ENCODE measurements around the gene CATSPERD.

The CATSPERD gene

DNA sequence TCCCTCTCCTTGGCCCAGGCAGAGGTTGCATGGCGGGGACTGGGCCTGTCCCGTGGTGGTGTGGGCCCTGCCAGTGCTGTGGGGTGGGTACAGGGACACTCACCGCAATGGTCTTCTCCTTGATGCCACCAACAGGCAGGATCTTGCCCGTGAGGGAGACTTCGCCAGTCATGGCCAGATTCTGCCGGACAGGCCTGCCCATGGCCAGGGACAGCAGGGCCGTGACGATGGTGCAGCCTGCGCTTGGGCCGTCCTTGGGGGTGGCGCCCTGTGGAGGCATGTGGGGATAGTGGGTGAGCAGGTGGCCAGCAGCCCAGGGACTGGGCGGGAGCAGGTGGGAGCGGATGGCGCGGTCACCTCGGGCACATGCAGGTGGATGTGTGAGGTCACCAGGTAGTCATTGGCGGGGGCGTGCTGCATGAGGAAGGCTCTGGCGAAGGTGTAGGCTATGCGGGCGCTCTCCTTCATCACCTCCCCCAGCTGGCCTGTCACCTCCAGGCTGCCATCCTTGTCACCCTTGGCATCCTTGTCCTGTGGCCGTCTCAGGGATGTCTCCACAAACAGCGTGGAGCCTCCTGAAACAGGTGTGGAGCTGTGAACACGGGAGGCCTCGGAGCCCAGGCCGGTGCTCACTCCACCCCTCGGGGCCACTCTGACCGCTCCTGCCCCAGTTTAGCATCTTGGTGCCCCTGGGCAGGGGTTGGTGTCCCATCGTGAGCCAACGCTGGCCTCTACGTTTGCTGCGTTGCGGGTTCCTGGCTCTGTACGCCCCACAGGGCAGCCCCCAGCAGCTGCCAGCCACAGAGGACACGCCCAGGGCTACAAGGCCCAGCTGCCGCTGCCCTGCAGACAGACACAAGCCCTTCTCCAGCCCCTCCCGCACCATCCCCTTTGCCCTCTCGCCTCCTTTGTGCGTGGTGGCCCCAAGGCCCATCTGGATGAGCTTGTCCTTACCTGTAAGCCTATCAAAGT lies 27.0 kb upstream of the CATSPERD start:
- TF ChIP-seq, protein P1, sequence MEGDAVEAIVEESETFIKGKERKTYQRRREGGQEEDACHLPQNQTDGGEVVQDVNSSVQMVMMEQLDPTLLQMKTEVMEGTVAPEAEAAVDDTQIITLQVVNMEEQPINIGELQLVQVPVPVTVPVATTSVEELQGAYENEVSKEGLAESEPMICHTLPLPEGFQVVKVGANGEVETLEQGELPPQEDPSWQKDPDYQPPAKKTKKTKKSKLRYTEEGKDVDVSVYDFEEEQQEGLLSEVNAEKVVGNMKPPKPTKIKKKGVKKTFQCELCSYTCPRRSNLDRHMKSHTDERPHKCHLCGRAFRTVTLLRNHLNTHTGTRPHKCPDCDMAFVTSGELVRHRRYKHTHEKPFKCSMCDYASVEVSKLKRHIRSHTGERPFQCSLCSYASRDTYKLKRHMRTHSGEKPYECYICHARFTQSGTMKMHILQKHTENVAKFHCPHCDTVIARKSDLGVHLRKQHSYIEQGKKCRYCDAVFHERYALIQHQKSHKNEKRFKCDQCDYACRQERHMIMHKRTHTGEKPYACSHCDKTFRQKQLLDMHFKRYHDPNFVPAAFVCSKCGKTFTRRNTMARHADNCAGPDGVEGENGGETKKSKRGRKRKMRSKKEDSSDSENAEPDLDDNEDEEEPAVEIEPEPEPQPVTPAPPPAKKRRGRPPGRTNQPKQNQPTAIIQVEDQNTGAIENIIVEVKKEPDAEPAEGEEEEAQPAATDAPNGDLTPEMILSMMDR (IDR thresholded peaks at IDR 0.05; ENCODE audit: extremely low read depth, missing control alignments): no peak
- no peak for DNase-seq (ENCODE audit: low spot score)

DNA sequence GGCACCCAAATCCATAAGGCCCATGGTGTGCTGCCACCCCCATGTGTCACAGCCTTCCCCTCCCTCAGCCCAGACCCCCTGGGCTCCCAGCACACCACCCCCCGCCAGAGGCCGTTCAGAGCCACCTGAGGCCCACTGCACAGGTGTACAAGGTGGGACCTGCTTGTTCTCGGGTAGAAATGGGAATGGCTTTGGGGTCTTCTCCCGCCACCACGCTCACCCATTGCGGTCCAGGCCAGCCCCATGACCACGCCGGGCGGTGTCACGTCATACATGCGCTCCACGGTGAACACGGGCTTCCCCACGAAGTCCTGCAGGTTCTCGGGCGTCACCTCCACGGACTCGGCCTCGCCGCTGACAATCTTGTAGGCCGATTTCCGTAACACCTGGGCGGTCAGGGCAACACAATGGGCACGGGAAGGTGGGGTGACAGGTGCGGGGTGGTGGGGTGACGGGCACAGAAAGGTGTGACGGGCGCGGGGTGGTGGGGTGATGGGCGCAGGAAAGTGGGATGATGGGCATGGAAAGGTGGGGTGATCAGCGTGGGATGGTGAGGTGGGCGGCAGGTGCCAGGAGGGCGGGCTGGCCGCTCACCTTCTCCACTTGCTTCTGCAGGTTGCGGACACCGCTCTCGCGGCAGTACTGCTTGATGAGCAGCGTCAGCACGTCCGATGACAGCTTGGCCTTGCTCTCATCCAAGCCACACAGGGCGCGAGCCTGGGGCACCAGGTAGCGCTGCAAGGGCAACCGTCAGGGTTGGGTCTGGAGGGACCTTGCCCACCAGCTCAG lies 26.1 kb upstream of the CATSPERD start:
- no peak for DNase-seq (ENCODE audit: low spot score)
- TF ChIP-seq, protein P1 (IDR thresholded peaks at IDR 0.05; ENCODE audit: extremely low read depth, missing control alignments): no peak

DNA sequence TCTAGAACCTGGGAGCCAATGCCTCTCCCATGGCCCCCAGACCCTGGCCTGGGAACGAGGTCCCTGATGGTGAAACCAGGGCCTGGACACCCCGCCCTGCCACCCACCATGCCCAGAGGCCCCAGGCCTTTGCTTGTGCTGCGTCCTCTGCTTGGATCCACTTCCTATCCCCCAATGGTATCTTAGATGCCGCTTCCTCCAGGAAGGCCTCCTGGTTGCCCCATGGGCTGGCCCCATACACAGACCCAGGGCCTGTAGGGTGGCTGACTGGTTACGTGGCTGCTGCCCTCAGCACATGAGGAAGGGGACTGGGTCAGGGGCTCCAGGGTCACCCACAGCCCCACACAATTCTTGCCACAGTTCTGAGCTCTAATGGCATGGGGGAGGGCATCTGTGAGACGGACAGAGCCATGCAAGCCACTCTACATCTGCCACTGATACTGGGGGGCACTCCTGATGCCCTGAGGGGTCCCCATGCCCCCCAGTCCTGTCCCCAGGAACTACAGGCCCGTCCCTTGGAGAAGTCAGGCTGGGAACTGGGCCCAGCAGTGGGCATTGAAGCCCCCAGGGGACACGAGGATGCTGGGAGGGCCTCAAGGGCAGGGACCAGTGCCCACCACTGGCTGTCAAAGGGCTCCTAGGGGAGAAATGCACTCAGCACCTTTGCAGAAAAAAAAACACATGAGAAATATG lies 25.3 kb upstream of the CATSPERD start:
- TF ChIP-seq, protein P1 (IDR thresholded peaks at IDR 0.05; ENCODE audit: extremely low read depth, missing control alignments): no peak
- DNase-seq (ENCODE audit: low spot score): no peak

DNA sequence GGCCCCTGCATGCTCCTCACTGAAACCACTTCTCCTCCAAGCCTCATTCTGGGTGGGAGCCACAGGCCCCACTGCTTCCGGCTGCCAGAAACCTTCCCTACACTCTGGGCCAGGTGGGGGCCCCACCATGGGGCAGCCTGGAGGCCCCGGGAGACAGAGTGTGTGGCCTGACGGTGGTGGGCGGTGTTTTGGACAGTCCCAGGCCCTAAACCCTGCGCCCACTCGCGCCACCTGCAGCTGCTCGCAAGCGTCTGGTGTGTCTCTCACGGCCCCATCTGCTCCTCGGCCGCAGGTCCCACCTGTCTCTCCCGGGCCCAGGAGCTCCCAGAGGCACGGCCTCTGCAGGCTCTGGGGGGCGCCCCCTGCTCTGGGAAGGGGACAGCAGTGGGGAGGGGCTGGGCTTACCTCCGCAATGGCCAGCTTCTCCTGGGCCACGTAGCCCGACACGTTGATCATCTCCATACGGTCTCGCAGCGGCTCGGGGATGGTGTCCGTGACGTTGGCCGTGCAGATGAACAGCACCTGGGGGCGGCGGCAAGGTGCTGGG lies 24.7 kb upstream of the CATSPERD start:
- DNase-seq (ENCODE audit: low spot score): no peak
- TF ChIP-seq, protein P1 (IDR thresholded peaks at IDR 0.05; ENCODE audit: extremely low read depth, missing control alignments): no peak

DNA sequence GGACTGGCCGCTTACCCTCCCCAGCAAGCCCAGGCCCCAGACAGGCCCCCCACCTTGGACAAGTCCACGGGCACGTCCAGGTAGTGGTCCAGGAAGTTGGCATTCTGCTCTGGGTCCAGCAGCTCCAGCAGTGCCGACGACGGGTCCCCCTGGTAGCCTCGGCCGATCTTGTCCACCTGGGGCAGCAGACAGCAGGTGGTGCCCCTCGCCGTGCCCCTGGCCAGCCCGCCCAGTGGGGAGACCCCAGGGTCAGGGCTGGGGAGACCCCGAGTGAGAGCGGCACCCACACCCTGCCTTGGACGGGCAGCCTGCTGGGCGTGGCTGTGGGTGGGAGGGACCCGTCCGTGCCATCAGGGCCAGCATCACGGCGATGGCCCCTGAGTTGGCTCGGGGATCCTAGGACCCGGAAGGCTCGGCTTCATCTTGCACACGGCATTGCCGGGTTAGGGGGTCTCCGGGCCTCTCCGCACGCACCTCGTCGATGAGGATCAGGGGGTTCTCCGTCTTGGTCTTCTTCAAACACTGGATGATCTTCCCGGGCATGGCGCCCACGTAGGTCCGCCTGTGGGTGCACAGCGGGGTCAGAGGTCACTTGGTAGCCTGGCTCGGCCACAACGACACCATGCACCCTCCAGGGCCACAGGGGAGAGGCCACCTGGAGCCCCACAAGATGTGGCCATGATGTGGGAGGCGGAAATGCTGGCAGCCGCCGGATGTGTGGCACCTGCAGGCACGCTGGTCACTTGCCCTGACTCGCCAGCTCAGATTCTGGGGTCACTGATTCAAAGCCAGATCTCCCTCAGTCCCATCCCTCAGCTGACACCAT lies 24.0 kb upstream of the CATSPERD start:
- no peak for DNase-seq (ENCODE audit: low spot score)
- TF ChIP-seq, protein P1 (IDR thresholded peaks at IDR 0.05; ENCODE audit: extremely low read depth, missing control alignments): no peak

DNA sequence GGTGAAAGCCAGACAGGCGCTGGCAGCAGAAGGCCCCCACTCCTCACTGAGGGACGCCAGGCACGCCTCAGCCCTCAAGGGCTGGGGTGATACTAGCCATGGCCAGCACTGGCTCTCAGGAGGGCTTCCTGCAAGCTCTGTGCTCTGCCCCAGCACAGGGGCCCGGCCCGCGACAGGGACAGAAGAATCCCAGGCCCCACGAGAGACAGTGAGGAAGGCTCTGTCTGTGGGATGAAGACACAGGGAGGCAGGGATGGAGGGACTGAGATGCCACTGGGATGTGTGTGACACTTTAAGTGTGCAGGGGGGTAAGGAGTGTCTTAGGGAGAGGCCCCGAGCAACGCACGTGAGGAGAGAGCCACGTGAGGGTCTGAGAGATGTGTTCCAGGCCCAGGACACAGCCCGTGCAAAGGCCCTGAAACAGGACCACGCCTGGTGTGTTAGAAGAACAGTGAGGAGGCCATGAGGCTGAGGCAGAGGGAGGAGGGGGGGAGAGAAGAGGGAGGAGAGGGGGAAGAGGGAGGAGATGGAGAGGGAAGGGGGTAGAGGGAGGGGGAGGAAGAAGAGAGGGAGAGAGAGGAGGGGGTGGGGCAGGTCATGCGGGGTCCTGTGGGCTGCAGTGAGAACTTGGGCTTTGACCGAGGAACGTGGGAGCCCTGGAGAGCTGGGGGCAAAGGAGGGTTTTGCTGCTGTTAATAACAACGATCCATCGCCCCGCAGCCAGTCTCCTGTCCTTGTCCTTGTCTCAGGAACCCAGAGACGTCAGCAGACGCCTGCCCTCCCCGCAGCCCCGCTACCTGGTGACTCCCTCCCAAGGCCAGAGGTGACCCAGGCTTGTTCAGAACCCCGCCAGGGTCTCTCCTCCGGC lies 23.2 kb upstream of the CATSPERD start:
- TF ChIP-seq, protein P1 (IDR thresholded peaks at IDR 0.05; ENCODE audit: extremely low read depth, missing control alignments): no peak

More for the DNA sequence above, 23.2 kb upstream of the CATSPERD start:
- no peak for DNase-seq (ENCODE audit: low spot score)

All from GM20000 (cell line).